ENCODE data around the gene IQCE.
A peak's percentile ranks its signal among the peaks of the same experiment; 100 is the strongest.
"Not testable (repeated sequence)": the region's sequence is repeated elsewhere in the genome, so short reads cannot be mapped to it uniquely, and the experiment has no call there.

IQCE gene

DNA sequence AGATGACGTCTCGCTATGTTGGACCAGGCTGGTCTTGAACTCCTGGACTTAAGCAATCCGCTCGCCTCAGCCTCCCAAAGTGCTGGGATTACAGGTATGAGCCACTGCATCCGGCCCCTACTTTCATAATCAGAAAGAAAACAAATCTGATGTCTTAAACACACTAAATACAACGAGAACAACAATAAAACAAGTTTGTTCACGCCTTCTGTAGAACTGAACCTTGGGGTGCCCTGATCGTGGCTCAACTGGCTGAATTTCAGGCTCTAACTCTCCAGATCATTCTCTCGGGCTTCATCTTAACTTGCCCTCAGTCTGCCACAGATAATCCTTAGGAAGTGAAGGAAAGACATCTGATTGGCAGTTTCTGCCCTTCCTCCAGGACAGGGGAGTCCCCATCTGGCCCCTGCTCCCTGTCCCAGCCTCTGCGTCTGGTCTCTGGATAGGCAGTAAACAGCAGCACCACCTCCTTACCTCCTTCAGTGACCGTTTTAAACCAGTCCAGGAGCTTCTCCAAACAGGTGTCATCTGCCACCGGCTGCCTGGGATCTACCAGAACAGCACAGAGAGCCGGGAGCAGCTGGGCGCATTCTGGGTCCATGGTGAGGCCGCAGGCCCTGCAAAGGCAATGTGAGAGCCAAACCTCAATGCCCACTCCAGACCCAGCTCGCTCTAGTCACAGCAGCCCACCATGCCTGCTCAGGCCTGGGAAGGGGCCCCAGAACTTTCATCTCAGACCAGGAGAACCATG lies 4.8 kb upstream of the IQCE start:
- no peak for DNase-seq (ENCODE audit: low read depth, low spot score)

DNA sequence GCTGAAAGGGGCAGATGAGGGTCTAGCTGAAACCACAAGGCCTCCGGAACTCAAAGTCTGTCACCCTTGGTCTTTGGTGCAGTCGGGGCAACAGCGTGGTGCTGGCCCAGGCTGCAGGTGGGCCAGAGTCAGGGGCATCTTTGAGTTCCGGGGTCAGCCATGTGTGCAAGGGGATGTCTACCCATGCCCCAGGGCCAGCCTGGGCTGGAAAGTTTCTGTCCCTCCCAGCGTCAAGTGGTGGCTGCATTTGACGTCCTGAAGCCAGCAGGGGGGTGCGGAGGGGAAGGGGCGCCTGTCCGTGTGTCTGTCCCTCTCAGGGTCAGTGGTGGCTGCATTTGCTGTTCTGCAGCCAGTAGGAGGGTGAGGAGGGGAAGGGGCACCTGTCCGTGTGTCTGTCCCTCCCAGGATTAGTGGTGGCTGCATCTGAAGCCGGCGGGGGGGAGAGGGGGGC lies 4.1 kb upstream of the IQCE start:
- no peak for DNase-seq (ENCODE audit: low read depth, low spot score)

DNA sequence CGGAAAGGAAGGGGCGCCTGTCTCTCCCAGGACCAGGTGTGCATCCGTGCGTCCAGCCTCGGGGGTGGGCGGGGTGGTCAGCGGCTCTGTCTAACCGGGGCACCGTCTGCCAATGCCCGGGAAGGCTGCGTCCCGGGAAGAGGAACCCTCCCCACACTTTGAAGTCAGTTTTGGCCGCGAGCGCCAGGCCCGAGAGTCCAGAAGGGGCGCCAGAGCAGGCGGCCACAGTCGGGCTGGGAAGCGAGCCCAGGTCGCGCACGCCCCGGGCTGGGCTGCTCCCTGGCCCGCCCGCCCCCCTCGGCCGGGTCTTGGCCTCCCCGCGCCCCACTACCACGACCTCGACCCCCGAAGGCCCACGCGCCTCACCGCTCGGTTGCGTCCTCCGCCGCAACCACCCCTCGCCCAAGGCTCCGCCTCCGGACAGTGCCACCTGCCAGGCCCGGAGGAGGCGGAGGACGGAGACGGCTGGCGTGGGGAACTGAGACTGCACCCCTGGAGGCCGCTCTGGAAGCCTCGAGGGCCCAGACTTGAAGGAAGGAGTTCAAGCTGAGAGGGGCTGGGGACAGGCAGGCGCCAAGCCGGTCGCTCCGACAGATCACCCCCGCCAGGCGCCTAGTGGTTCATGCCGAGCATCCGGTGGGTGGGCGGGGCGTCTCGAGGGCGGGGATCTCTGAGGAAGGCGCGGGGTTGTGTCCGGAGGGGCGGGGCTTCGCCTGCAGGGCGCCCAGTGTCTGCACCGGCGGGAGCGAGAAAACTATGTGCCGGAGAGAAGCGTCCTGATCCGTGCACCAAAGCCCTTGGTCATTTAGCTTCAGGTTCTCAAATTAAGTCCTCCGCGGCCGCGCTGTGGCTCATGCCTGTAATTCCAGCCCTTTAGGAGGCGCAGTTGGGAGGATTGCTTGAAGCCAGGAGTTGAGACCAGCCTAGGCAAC lies 3.4 kb upstream of the IQCE start, which contains the start of gene BRAT1:
BRAT1 (minus strand) TSS at position 404 of the 932 bp plus-strand sequence. CDS start 1,093 bp downstream, outside the sequence.
- peak; percentile 64 for DNase-seq (ENCODE audit: low read depth, low spot score)

DNA sequence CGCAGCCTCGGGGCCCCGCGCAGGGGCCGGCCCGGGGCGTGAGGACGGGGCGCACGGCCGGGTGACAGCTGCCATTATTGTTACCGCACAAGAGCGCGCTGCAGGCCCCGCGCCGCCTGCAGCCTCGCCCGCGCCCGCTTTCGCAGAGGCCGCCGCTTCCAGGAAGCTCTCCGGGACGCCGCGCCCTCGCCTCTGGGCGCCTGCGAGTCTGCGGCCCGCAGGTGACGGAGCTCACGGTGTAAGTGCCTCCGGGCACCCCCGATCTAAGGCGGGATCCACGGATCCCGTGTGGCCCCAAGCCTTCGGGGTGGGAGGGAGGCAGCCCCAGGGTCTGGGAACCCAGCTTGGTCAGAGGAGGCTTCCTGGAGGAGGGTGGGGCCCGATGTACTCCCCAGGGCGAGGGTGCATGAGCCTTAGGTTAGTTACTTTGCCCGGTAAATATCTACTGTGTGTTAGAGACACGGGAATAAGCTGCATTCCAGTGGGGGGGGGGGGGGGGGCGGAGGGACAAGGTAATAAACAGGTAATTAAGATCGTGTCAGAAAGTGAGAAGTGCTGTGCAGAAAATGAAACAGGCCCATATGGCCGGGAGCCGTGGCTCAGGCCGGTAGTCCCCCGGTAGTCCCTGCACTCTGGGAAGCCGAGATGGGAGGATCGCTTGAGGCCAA lies 638 bp downstream of the IQCE start:
- DNase-seq (ENCODE audit: low read depth, low spot score) = no peak

DNA sequence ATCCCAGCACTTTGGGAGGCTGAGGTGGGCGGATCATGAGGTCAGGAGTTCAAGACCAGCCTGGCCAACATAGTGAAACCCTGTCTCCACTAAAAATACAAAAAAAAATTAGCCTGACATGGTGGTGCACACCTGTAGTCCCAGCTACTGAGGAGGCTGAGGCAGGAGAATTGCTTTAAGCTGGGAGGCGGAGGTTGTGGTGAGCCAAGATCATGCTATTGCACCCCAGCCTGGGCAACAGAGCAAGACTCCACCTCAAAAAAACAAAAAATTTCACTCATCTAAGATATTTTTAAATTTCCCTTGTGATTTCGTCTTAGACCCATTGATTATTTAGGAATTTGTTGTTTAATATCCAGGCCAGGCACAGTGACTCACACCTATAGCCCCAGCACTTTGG lies 5.2 kb downstream of the IQCE start:
- not testable (repeated sequence) for DNase-seq (ENCODE audit: low read depth, low spot score)

DNA sequence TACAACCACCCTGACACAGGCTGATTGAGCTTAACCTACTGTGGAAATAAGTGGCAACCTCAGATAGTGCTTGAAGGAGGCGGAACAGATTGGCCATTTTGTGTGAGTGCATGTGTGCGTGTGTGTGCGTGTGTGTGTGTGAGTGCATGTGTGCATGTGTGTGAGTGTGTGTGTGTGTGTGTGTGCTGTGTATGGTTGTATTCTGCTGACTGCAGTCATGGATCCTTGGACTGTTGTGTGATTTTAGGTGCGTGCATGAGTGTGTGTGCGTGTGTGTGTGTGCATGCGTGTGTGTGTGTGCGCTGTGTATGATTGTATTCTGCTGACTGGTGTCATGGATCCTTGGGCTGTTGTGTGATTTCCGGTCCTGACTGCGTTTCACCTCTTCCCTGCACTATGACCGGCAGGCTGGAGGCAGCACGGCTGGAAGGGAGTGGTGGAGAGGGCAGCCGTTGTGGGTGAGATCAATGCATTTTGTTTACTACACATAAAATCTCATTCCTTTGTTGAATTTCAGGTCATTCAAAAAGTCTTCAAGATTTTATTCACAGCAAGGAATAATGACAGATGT lies 6.3 kb downstream of the IQCE start:
- no peak for DNase-seq (ENCODE audit: low read depth, low spot score)

DNA sequence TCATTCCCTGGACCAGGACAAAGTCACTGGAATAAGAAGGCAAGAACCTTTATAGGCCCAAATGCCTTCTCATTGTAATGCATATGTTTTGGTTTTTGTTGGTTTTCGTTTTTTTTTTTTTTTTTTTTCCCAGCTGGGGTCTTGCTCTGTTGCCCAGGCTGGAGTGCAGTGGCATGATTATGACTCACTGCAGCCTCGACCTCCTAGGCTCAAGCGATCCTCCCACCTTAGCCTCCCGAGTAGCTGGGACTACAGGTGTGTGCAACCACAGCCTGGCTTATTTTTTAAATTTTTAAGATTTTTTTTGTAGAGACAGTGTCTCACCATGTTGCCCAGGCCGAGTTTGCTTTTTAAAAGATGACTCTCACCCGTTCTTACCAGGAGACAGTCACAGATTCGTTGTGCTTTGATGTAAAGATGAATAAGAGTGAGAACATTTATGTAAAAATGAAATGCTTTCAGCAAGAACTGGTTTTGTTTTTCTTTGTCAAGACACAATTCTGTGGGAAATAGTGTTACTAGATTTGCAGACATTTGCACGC lies 7.6 kb downstream of the IQCE start:
- no peak for DNase-seq (ENCODE audit: low read depth, low spot score)

DNA sequence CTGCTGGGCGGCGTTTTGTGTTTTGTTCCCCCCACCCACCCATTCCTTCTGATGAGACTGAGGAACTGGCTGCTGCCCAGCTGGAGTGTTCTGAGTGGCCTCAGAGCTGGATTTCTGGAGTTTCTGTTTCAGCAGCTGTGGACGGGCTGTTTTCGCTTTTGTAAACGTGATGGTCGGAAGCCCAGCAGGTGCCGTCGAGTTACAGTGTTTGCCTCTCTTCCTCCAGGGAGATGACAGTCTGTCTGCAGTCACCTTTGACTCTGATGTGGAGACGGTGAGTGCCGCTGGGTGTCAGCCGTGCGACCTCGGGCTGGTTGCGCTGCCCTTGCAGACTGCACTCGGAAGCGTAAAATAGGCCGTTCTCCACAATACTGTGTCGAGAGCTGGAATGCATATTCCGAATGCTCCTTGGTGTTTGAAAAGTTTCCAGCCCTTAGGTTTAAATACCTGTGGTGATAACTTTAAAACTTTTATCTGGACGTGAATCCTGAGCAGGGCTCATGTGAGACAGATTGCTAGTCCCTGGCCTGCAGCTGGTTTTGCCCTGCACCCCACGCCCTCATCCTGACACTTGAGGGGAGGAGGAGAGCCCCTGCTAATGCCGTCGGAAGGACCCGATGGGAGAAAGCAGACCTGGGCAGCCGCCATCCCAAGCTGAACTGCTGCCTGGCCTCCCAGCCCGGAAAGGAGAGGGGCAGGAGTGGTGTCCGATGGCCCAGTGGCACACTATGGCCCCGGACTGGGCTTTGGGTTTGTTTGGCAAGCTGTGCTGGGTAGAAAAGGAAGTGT lies 8.3 kb downstream of the IQCE start:
- DNase-seq (ENCODE audit: low read depth, low spot score) = peak; percentile 31

DNA sequence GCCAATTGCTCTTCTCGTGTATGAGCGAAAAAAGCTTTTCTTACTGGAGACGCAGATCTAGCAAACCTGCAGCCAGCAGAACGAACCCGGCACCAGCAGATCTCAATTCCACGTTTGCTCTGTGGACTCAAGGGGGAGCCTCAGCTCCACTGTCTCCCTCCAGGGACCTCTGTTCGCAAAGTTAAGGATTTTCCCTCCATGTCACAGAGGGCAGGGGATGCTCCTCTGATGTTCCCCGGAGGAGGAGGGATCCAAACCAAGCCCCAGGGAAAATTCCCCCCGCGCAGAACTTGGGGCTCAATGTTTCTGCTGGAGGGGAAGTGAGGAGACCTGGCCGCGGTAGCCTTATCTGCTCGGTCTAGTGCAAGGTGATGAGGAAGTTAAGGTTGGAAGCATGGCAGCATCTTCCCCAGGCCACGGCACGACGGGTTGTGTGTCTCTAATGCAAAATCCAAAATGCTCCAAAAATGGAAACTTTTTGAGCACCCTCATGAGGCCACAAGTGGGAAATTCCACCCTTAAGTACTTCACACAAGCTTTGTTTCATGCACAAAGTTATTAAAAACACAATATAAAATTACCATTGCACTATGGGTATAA lies 9.0 kb downstream of the IQCE start:
- DNase-seq (ENCODE audit: low read depth, low spot score) = no peak

DNA sequence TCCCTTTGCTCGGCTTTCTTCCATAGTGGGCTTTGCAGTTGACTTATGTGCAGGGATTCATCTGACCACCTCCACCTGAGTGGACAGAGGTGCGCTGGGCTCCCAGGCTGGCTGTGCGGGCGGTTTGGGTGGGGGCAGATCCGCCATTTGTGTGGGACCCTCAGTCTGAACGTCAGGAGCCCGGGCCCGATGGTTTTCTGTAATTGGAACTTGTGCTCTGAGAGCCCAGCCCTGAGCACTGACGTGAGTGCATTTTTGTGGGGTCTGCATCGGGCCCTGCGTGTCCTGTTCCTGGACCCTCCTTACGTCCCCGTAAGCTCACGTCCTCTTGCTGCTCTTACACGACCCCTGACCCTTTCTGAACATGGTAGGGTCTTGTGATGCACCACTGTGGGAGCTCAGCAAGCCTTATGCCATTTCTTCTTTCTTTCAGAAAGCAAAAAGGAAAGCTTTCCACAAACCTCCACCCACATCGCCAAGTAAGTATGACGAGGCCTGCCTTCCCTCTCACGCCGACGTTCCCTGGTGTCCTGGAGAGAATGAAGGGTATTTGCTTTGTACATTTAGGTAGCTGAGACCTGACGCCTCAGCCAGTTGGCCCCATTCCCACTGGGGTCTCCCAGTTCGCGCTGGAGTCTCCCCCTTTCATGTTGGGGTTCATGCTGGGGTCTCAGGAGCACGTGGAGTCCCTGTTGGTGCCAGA lies 9.9 kb downstream of the IQCE start:
- DNase-seq (ENCODE audit: low read depth, low spot score) = no peak

DNA sequence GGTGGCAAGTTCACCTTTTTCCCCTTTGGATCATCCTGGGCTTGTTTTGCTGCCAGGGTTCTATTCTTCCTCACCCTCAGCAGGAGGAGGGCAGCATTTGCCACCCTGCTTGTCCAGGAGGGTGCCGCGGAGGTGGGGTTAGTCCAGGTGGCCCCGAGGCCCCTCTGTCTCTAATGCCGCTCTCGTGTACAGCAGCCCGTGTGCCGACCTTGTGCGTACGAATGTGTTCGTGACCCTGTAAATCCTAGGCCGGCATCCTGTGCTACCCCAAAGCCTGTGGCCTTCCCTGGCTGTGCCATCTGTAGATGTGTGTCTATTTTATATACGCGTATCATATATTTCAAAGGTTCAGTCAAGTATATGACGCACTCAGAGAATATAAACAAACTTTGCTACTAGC lies 10.6 kb downstream of the IQCE start:
- DNase-seq (ENCODE audit: low read depth, low spot score) = no peak

DNA sequence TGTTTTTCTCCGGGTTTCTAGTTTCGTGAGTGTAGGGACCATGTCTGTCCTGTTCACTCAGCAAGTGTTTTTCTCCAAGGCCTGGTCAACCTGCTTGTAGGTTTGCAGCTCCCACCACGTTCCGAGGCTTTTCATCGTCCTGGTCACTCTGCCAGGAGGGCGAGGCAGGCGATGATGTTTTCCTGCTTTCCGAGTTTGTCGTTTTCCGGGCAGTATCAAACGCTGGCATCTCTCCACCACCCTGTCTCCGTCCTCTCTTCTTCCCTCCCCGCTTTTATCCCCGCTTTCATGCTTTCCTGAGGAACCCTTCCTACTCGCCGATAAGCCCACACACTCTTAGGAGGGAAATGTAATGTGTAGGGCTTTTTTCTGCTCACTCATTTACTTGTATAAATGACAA lies 11.2 kb downstream of the IQCE start:
- no peak for DNase-seq (ENCODE audit: low read depth, low spot score)

DNA sequence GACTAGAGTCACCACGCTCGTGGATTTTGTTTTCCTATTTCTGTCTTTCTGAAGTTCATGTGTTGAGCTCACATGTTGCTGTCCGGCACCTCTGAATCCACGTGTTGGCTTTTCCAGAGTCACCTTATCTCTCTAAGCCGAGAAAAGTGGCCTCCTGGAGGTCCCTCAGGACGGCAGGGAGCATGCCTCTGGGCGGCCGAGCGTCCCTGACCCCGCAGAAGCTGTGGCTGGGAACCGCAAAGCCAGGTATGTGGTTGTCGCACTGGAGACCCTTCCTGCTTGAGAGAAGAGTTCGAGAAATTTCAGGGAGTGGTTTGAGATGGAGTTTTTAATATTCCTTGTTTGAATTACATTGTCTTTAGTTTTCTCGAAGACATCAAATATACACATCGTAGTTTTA lies 12.6 kb downstream of the IQCE start:
- no peak for DNase-seq (ENCODE audit: low read depth, low spot score)

DNA sequence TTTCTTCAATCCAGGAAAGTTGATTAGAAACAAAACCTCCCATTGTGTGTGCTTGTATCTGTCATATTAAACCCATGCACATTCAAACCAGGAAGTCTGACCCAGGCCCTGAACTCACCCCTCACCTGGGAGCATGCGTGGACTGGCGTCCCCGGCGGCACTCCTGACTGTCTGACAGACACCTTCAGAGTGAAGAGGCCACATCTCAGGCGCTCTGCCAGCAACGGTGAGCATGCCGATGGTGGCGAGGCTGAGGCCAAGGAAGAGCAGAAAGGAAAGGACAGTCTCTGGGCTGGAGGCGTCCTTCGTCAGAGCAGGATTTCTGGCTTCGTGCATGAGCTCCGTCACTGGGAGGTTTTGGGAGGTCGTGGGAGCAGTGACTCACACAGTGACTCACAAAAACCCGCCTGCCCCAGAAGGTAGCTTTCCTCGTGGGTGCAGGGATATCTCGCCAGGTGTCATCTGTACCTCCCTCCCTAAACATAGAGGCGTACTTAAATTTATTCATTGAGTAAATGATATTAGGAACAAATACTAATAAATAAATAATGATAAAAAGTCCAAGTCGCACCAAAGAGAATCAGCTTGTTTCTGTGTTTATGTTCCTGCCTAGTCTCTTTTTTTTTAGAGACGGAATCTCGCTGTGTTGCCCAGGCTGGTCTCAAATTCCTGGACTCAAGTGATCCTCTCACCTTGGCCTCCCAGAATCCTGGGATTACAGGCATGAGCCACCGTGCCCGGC lies 13.5 kb downstream of the IQCE start:
- no peak for DNase-seq (ENCODE audit: low read depth, low spot score)

DNA sequence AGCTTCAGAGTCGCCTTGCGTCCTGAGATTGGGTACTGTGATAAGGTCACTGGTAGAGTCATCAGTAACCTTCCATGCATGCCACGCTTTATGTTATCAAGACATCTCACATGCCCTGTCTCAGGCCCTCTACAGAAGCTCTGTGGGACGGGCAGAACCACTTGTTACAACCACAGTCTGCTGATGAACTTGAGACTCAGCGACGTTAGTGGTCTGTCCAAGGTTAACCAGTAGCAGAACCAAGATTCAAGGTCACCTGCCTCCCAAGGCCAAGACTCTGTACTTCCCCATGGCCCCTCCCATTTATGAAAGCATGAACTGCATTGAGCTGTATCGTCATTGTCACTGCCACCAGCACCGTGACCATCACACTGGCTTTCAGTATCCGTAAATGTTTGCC lies 15.0 kb downstream of the IQCE start:
- no peak for DNase-seq (ENCODE audit: low read depth, low spot score)

DNA sequence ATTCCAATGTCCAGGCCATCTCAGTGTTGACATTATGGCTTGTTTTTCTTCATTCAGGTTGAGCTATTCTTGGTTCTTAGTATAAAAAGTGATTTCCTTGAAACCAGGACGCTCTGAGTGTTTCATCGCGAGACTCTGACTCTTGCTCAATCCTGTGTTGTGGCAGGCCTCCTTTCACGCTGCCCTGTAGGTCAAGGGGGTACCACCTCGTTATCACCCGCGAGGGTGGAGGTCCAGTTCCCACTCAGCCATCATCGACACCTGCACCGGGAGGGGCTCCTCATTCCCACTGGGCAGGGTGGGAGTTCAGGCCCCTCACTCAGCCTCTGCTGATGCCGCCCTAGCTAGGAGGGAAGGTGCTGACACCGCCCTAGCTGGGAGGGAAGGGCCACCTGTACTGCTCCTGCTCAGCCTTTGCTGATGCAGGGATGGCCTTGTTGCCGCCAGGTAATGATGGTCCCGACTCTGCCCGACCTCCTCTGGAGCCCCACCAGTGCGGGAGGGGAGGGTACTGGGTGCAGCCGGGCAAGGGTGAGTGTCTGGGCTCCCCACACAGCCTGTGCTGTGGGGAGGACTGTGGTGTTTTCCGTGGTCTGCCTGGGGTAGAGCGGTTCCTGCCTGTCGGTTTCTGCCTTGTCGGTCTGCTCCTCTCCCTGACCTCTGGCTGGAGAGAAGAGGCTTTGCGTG lies 16.4 kb downstream of the IQCE start:
- no peak for DNase-seq (ENCODE audit: low read depth, low spot score)

DNA sequence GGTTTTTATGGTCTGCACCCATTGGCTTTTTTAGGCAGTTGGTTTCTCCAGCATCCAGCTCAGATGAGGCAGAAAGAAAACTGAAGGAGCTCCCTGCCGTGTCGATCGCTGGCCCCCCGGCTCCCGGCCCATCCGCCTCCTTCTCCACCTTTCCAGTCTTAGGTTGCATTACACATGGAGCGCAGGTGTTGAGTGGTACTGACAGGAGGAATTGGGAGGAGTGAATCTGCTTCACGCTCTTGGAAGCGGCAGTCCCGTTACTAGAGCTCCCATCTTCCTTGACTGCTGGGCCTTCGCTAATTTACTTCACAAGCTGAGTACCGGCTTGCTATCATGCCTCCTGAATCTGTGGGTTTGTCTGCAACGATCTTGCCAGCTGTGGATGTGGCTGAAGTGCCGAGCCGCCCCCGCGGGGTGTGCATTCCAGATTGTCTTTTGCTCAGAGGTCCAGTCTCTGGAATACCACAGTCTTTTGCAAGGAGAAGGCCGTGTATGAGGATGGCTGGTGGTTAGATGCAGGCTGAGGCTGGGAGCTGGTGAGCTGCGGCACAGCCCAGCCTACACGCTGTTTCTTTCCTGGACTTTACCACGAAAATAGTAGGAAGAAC lies 17.1 kb downstream of the IQCE start:
- DNase-seq (ENCODE audit: low read depth, low spot score) = no peak
